ENCODE results near the gene AIRE. TPM values are rescaled to one million over a fixed set of nuclear protein-coding genes. Genes with fewer than 3 reads are reported as not detected.

Gene AIRE
- total RNA-seq, 2 experiments from 2014 or later: 0.11 to 0.16 TPM

GRCh38 chr21:44283948-44284347 lies 1.7 kb upstream of the AIRE start:
- peaks cover 4% of the 10 kb centered on the region for H3K27me3 Mint-ChIP-seq
- no peak for ATAC-seq (ENCODE audit: poor library complexity)
- no peak overlapping the region for H3K4me3 ChIP-seq (ENCODE audit: low read length)

DNA sequence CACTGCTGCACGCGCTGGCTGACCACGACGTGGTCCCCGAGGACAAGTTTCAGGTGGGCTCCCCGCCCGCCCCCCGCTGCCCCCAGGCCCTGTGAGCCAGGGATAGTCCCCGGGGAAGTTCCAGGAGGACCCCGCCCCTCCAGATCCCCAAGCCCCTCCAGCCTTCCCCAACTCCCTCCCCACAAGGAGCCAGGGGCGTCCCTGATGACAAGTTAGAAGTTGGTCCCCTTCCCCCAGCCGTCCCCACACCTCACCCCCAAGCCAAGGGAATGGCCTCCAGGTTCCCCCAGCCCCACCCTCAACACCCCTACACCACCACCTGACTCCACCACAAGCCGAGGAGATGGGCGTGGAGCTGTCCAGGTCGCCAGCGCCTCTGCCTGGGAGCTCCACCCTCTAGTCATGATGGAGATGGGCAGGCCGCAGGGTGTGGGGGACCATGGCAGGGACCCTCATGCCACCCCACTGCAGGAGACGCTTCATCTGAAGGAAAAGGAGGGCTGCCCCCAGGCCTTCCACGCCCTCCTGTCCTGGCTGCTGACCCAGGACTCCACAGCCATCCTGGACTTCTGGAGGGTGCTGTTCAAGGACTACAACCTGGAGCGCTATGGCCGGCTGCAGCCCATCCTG lies 525 bp downstream of the AIRE start:
- ATAC-seq (ENCODE audit: poor library complexity): no peak
- H3K36me3 Mint-ChIP-seq (ENCODE audit: low read depth): no peaks in the 10 kb centered on the region
- CTCF ChIA-PET: no interaction called here

More at GRCh38 chr21:44283948-44284347, 1.7 kb upstream of the AIRE start:
- Histone ChIP-seq H3K9me3 (ENCODE audit: control insufficient read depth in 1 of 2, insufficient read depth in 1 of 2, low read length in 2 of 2) (no peaks in the 10 kb centered on the region), H3K4me1 (ENCODE audit: insufficient read depth, low read length) (peaks cover 6% of the 10 kb centered on the region), H3K27me3 (ENCODE audit: control insufficient read depth in 1 of 2, insufficient read depth in 2 of 2, low read length in 2 of 2) (no peaks in the 10 kb centered on the region), H3K27ac (ENCODE audit: low read depth in 1 of 2, low read length in 2 of 2) (no peak overlapping the region), H3K36me3 (ENCODE audit: insufficient read depth, low read length) (no peaks in the 10 kb centered on the region)
- ChIA-PET POLR2A (no interaction called here), CTCF (no interaction called here)
- no peaks in the 10 kb centered on the region for H3K9me3 Mint-ChIP-seq
- no peak for TF ChIP-seq CTCF (IDR thresholded peaks at IDR 0.05)
- H3K4me3 Mint-ChIP-seq: no peak overlapping the region
- intact Hi-C loops (cut with DNase I, micrococcal nuclease): no loop called here
- DNase-seq: no peak
- H3K27ac Mint-ChIP-seq: no peak overlapping the region
- no peaks in the 10 kb centered on the region for H3K36me3 Mint-ChIP-seq (ENCODE audit: low read depth)
- H3K4me1 Mint-ChIP-seq (ENCODE audit: low read depth): no peaks in the 10 kb centered on the region

GRCh38 chr21:44286716-44287632 lies 1.3 kb downstream of the AIRE start:
- ChIA-PET CTCF (no interaction called here), POLR2A (interaction anchor here (1.0 kb wide), 1 partner anchor 11 kb away, joined by 4 read pairs; no protein-coding TSS in a partner anchor)
- Histone ChIP-seq H3K36me3 (ENCODE audit: insufficient read depth, low read length) (no peaks in the 10 kb centered on the region), H3K9me3 (ENCODE audit: control insufficient read depth in 1 of 2, insufficient read depth in 1 of 2, low read length in 2 of 2) (no peaks in the 10 kb centered on the region), H3K4me3 (ENCODE audit: low read length) (no peak overlapping the region), H3K27ac (ENCODE audit: low read depth in 1 of 2, low read length in 2 of 2) (no peak overlapping the region), H3K27me3 (ENCODE audit: control insufficient read depth in 1 of 2, insufficient read depth in 2 of 2, low read length in 2 of 2) (no peaks in the 10 kb centered on the region), H3K4me1 (ENCODE audit: insufficient read depth, low read length) (peaks cover 14% of the 10 kb centered on the region)
- Mint-ChIP-seq H3K4me3 (no peak overlapping the region), H3K4me1 (ENCODE audit: low read depth) (no peaks in the 10 kb centered on the region), H3K27me3 (peaks cover 4% of the 10 kb centered on the region), H3K9me3 (no peaks in the 10 kb centered on the region), H3K36me3 (ENCODE audit: low read depth) (no peaks in the 10 kb centered on the region), H3K27ac (no peak overlapping the region)
- no peak for TF ChIP-seq CTCF (IDR thresholded peaks at IDR 0.05)
- ATAC-seq (ENCODE audit: poor library complexity): no peak
- no peak for DNase-seq
- intact Hi-C loops (cut with DNase I, micrococcal nuclease): no loop called here

More for the DNA sequence above, 525 bp downstream of the AIRE start:
- TF ChIP-seq CTCF (IDR thresholded peaks at IDR 0.05): no peak
- no peaks in the 10 kb centered on the region for H3K27me3 ChIP-seq (ENCODE audit: control insufficient read depth in 1 of 2, insufficient read depth in 2 of 2, low read length in 2 of 2)
- Mint-ChIP-seq H3K27ac (no peak overlapping the region), H3K4me1 (ENCODE audit: low read depth) (no peaks in the 10 kb centered on the region), H3K27me3 (peaks cover 4% of the 10 kb centered on the region), H3K4me3 (no peak overlapping the region), H3K9me3 (no peaks in the 10 kb centered on the region)
- H3K36me3 ChIP-seq (ENCODE audit: insufficient read depth, low read length): no peaks in the 10 kb centered on the region
- POLR2A ChIA-PET: no interaction called here
- no peak overlapping the region for H3K27ac ChIP-seq (ENCODE audit: low read depth in 1 of 2, low read length in 2 of 2)
- H3K4me1 ChIP-seq (ENCODE audit: insufficient read depth, low read length): peaks cover 8% of the 10 kb centered on the region
- DNase-seq: no peak
- intact Hi-C loops (cut with DNase I, micrococcal nuclease): no loop called here
- H3K4me3 ChIP-seq (ENCODE audit: low read length): no peak overlapping the region
- H3K9me3 ChIP-seq (ENCODE audit: control insufficient read depth in 1 of 2, insufficient read depth in 1 of 2, low read length in 2 of 2): no peaks in the 10 kb centered on the region

All from CD4-positive, alpha-beta T cell (primary cell).